ENCODE measurements around the gene FRG2. TPM values are rescaled to one million over a fixed set of nuclear protein-coding genes. Genes with fewer than 3 reads are reported as not detected.
"Not testable (repeated sequence)": the region's sequence is repeated elsewhere in the genome, so short reads cannot be mapped to it uniquely, and the experiment has no call there.

The FRG2 gene
- not detected for polyA plus RNA-seq (ENCODE audit: insufficient read length)

- not testable (repeated sequence) for DNase-seq (ENCODE audit: low read depth)
Observed at GRCh38 chr4:190027156-190027555, at the start of gene FRG2. TSS of gene FRG2 (minus strand) at chr4:190027256. CDS start at chr4:190027204, 52 bp downstream.

DNA sequence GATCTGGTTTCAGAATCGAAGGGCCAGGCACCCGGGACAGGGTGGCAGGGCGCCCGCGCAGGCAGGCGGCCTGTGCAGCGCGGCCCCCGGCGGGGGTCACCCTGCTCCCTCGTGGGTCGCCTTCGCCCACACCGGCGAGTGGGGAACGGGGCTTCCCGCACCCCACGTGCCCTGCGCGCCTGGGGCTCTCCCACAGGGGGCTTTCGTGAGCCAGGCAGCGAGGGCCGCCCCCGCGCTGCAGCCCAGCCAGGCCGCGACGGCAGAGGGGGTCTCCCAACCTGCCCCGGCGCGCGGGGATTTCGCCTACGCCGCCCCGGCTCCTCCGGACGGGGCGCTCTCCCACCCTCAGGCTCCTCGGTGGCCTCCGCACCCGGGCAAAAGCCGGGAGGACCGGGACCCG, 41.3 kb upstream of the FRG2 start:
- not testable (repeated sequence) for DNase-seq (ENCODE audit: low read depth)

- not testable (repeated sequence) for DNase-seq (ENCODE audit: low read depth)
Observed at GRCh38 chr4:190064805-190065204, 37.7 kb upstream of the FRG2 start.

DNA sequence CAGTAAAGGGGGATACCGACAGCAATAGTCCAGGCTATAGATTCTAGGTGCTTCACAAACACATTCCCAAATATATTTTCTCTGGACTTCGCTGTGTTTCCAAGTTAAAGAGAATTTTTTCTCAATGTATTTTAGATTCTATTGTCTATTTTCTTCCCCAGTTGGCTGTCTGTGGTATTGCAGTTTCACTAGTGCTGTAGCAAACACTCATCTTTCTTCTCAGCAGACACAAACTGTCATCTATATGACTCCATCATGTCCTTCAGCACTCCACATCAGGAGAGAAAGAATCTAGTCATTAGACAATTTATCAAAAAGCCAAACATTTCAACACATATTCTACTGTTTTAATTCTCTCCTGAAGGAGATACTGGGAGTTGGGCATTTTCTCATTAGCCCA, 37.3 kb upstream of the FRG2 start, which contains the start of gene DBET:
Gene DBET, plus strand, starts transcription at position 161 of the 400 bp plus-strand sequence.
- not testable (repeated sequence) for DNase-seq (ENCODE audit: low read depth)

- not testable (repeated sequence) for DNase-seq (ENCODE audit: low read depth)
Observed at GRCh38 chr4:190058997-190059396, 31.9 kb upstream of the FRG2 start.

- DNase-seq (ENCODE audit: low read depth), result not testable (repeated sequence)
Observed at GRCh38 chr4:190049378-190050239, 22.6 kb upstream of the FRG2 start.

GRCh38 chr4:190047627-190048026, 20.6 kb upstream of the FRG2 start:
- not testable (repeated sequence) for DNase-seq (ENCODE audit: low read depth)

DNA sequence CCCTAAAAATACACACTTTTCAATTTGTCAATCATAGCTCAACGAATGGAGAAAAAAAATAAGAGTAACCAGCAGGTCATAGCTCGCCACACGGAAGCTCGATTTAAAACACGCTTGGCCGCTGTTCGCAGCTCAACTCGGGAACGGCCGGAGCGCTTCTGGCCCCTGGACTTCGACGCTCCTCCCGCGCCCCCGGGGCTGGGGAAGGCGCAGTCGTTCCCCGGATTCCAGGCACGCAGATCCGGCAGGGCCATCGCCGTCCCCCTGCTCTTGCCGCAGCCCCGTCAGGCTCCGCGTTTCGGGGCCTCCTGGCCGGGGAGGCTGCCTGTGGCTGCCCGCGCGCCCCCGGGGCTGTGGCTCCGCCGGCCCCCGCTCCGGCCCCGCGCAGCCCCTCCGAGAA, 13.8 kb upstream of the FRG2 start:
- not testable (repeated sequence) for DNase-seq (ENCODE audit: low read depth)

DNA sequence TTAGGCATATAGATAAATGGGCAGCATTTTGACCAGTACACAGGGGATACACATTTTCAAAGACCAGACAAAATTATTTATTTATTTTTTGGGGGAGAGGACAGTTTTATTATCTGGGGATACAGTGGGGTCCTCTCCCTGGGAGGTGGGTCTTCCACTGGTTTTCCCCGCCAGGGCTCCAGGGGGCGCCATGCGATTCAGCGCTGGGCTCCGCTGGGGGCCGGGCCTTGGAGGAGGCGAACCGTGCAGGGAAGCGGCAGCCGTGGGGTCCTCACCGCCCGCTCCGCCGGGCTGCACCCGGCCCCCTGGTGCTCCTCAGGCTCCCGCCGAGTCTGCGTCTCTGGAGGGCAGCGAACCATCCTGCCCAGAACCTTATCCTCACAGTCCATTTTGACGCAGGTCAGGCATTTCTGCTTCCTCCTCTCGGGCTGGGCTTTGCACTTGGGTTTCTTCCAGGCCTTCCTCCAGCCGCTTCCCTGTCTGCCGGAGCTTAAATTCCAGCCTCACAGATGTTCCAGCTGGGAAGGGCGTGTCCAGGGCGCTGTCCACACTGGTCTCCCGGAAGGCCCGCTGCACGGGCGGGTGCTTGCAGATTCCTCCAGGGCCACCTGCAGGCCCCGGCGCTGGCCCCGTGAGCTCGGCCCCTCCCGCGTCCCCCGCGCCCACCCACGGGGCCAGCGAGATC, 10.8 kb upstream of the FRG2 start:
- not testable (repeated sequence) for DNase-seq (ENCODE audit: low read depth)

DNA sequence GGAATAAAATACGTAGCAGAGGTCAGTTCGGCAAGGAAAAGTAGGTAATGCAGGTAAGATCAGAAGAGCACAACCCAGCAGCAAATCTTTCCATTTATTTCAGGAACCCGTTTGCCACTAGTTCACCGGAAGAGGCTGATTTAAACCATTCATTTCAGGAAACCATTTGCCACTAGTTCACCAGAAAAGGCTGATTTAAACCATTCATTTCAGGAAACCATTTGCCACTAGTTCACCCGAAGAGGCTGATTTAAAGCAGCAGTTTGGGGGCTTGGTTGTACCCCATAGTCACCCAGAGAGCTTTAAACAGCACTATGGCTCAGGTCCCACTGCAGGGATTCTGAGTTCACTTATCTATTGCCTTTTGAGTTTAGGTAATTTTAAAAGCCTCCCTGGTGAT, 4.2 kb upstream of the FRG2 start:
- not testable (repeated sequence) for DNase-seq (ENCODE audit: low read depth)

GRCh38 chr4:190022614-190023281, 4.3 kb downstream of the FRG2 start:
- DNase-seq (ENCODE audit: low read depth), result not testable (repeated sequence)

DNA sequence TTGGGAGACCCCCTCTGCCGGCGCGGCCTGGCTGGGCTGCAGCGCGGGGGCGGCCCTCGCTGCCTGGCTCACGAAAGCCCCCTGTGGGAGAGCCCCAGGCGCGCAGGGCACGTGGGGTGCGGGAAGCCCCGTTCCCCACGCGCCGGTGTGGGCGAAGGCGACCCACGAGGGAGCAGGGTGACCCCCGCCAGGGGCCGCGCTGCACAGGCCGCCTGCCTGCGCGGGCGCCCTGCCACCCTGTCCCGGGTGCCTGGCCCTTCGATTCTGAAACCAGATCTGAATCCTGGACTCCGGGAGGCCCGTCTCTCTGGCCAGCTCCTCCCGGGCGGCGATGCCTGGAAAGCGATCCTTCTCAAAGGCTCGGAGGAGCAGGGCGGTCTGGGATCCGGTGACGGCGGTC, 5.1 kb downstream of the FRG2 start:
- not testable (repeated sequence) for DNase-seq (ENCODE audit: low read depth)

GRCh38 chr4:190020790-190021717, 6.0 kb downstream of the FRG2 start:
- DNase-seq (ENCODE audit: low read depth), result peak; percentile 4

- DNase-seq (ENCODE audit: low read depth), result not testable (repeated sequence)
Observed at GRCh38 chr4:190019859-190020463, 7.1 kb downstream of the FRG2 start.

DNA sequence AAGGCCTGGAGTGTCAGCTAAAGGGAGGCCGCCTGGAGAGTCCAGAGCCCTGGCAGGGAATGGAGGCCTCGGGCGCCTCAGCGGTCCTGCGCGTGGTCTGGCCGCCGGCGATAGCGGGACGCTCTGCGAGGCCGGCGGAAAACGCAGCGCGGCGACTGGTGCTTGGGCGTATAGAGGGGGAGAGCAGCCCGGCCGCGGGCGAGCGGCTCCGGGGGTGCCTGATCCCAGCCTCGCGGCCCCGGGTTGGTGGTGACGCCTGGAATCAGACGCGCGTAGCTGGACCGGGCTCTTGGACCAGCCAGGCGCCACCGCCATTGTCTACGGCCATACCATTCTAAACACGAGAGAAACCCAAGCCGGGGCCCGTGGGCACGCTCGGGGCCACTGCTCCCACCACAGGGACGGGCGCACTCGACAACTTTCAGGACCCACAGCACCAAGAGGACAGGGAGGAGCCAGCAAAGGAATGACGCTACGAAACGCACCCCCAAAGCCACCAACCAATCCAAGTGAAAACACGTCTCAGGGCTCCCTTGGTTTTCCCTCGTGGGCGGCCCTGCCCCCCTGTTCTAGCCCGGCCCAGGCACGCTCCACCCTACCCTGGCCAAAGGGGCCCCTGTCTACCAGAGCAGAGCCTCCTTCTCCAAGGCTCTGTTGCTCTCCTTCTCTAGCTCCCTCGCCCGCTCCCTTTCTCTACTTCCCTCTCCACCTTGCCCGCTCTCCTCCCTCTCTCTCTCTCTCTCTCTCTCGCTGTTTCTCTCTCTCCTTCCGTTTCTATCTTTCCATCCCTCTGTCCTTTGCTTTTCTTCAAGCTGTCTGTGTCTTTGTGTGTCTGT, 7.8 kb downstream of the FRG2 start:
- no peak for DNase-seq (ENCODE audit: low read depth)

DNA sequence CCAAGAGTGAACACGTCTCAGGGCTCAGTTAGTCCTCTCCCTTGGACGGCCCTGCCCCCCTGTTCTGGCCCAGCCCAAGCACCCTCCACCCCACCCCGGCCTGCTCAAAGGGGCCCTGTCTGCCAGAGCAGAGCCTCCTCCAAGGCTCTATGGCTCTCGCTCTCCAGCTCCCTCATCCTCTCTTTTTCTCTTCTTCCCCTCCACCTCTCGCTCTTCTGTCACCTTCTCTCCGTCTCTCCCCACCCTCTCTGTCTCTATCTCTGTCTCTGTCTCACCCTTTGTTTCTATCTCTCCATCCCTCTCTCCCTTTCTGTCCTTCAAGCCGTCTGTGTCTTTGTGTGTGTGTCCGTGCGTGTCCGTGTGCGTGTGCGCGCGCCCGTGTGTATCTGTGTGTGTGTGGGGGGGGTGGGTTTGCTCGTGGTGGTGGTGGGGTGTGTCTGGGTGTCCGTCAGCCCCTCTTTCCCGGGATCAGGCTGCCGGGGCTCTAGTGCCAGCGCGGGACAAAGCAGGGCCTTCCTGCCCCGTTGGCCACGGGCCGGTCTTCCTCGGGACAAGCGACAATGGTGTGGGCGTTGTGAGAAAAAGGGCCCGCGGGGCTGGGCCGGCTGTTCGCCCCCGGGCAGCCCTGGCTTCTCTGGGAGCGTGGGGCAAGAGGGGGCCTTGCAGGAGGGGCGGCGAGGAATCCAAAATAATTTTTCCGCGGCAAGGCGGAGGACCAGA, 8.7 kb downstream of the FRG2 start:
- no peak for DNase-seq (ENCODE audit: low read depth)

DNA sequence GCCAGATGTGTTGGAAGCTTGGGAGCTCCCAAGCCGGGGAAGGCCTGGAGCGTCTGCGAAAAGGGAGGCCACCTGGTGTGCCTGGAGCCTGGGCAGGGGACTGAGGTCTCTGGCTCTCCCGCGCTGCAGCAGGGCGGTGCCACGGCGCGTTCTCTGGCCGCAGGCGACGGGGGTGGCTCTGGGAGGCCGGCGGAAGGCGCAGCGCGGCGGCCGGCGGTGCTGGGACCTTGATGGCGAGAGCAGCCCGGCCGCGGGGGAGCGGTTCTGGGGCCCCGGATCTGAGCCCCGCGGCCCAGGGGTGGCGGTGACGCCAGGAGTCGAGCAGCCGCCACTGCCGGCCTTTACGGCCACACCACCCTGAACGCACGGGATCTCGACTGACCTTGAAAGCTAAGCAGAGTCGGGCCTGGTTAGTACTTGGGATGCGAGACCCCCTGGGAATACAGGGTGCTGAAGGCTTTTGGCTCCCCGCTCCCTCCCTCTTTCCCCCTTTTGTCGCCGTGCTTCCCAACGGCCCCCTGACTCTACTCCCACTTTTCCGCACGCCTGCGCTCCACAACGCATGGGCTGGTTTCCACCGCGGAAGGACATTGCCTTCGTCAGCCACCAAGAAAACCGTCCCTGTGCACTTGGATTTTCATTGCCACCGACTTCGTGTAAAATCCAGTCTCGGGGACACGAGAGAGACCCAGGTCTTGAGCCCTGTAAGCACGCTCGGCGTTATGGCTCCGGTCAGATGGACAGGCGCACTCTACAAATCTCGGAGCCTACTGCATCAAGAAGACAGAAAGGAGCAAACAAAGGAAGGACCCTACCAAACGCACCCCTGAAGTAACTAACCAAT, 9.5 kb downstream of the FRG2 start:
- DNase-seq (ENCODE audit: low read depth), result no peak

Measured in forelimb muscle (tissue), 1 donor.